SU-DHL-6 (cell line): ENCODE data around the gene PHACTR3.

Experiments used
- H2AFZ ChIP-seq: fragments of 200-600 bp; sonication (generic); 2 replicates; pipeline ENCODE4 v1.6.1; 2014; ENCODE audit warnings: low read depth, mild to moderate bottlenecking, moderate library complexity, mixed read lengths, antibody characterized with exemption, low read length; ENCODE audit not compliant: severe bottlenecking
- H3F3A ChIP-seq: fragments of 200-600 bp; shearing (Covaris generic); 2 replicates; pipeline ENCODE4 v1.6.0; 2016; ENCODE audit warnings: antibody characterized with exemption, mild to moderate bottlenecking; ENCODE audit not compliant: insufficient read depth
- H3K27ac ChIP-seq: fragments of 200-600 bp; sonication (generic); 2 replicates; pipeline ENCODE4 v1.5.1; 2016; ENCODE audit warnings: low read depth, mild to moderate bottlenecking, low read length, moderate library complexity, mixed read lengths
- H3K27me3 ChIP-seq: fragments of 200-600 bp; sonication (generic), shearing (Covaris generic); 2 replicates; pipeline ENCODE4 v1.6.0; 2014; ENCODE audit warnings: mild to moderate bottlenecking, low read length
- H3K36me3 ChIP-seq: fragments of 200-600 bp; sonication (generic); 2 replicates; pipeline ENCODE4 v1.6.1; 2014; ENCODE audit warnings: mild to moderate bottlenecking, low read length, mixed read lengths
- H3K4me2 ChIP-seq: fragments of 300-600, 200-600 bp; shearing (Covaris generic), sonication (generic); 2 replicates; pipeline ENCODE4 v1.6.0; 2014; ENCODE audit warnings: low read length, low read depth, mild to moderate bottlenecking; ENCODE audit not compliant: poor library complexity, severe bottlenecking
- H3K4me3 ChIP-seq: fragments of 200-600 bp; sonication (generic); 2 replicates; pipeline ENCODE4 v1.5.1; 2014; ENCODE audit warnings: antibody characterized with exemption, low read length, mild to moderate bottlenecking, mixed read lengths; ENCODE audit not compliant: insufficient read depth, poor library complexity, severe bottlenecking
- H3K79me2 ChIP-seq: fragments of 200-600 bp; sonication (generic); 2 replicates; pipeline ENCODE4 v1.6.1; 2014; ENCODE audit warnings: mild to moderate bottlenecking, low read length, moderate library complexity; ENCODE audit not compliant: insufficient read depth
- H3K9ac ChIP-seq: fragments of 200-600 bp; sonication (generic); 2 replicates; pipeline ENCODE4 v1.7.0; 2014; ENCODE audit warnings: mild to moderate bottlenecking, low read length
- H3K9me2 ChIP-seq: fragments of 200-600 bp; sonication (generic); replicated peaks from 2 replicates; pipeline ENCODE4 v1.6.1; 2014; ENCODE audit warnings: low read length; ENCODE audit not compliant: insufficient read depth
- H3K9me3 ChIP-seq: fragments of 200-600 bp; sonication (generic); 2 replicates; pipeline ENCODE4 v1.6.1; 2014; ENCODE audit warnings: low read length, mixed read lengths; ENCODE audit not compliant: insufficient read depth
- H4K20me1 ChIP-seq: fragments of 200-600 bp; sonication (generic); 2 replicates; pipeline ENCODE4 v1.6.1; 2014; ENCODE audit warnings: low read depth, mild to moderate bottlenecking, antibody characterized with exemption, low read length, moderate library complexity, mixed read lengths
- CTCF ChIP-seq: fragments of 200-600 bp; sonication (generic); IDR thresholded peaks from one replicate; pipeline ENCODE4 v1.5.1; 2017; ENCODE audit warnings: antibody characterized with exemption, mild to moderate bottlenecking, low read length, moderate library complexity; ENCODE audit not compliant: insufficient read depth, poor library complexity, severe bottlenecking
- EZH2phosphoT487 ChIP-seq: fragments of 200-600 bp; sonication (generic), shearing (Covaris generic); conservative IDR thresholded peaks from 2 replicates; pipeline ENCODE4 v1.6.1; 2018; ENCODE audit warnings: mild to moderate bottlenecking, antibody characterized with exemption, low read length, moderate library complexity, mixed read lengths

Gene PHACTR3

GRCh38 chr20:59650418-59650817 is 46.1 kb downstream of the PHACTR3 start:
- no peaks in the 10 kb centered on the region for H3K79me2 ChIP-seq
- H4K20me1 ChIP-seq: no peaks in the 10 kb centered on the region
- H3K27me3 ChIP-seq: no peaks in the 10 kb centered on the region; the same call in 1 of the 2 replicates
- no peak overlapping the region for H3K4me2 ChIP-seq
- no peaks in the 10 kb centered on the region for H3K9me2 ChIP-seq
- H3K4me3 ChIP-seq: no peak overlapping the region
- no peak overlapping the region for H3K27ac ChIP-seq
- H2AFZ ChIP-seq: no peak overlapping the region
- no peak overlapping the region for H3K9ac ChIP-seq
- H3K36me3 ChIP-seq: no peaks in the 10 kb centered on the region
- H3F3A ChIP-seq: no peaks in the 10 kb centered on the region
- TF ChIP-seq EZH2phosphoT487: no peak
- TF ChIP-seq CTCF: no peak
- 0 out of 2 replicates have a peak, but pooled peaks cover 5% of the 10 kb centered on the region for H3K9me3 ChIP-seq

GRCh38 chr20:59652381-59652780 is 48.0 kb downstream of the PHACTR3 start:
- 0 out of 2 replicates have a peak, but pooled peaks cover 5% of the 10 kb centered on the region for H3K9me3 ChIP-seq
- H3K79me2 ChIP-seq: no peaks in the 10 kb centered on the region
- no peaks in the 10 kb centered on the region for H3F3A ChIP-seq
- H3K4me3 ChIP-seq: no peak overlapping the region
- TF ChIP-seq EZH2phosphoT487 (no peak), CTCF (no peak)
- no peaks in the 10 kb centered on the region for H4K20me1 ChIP-seq
- no peak overlapping the region for H2AFZ ChIP-seq
- H3K27ac ChIP-seq: no peak overlapping the region
- H3K9me2 ChIP-seq: no peaks in the 10 kb centered on the region
- H3K36me3 ChIP-seq: no peaks in the 10 kb centered on the region
- H3K4me2 ChIP-seq: no peak overlapping the region
- H3K27me3 ChIP-seq: no peaks in the 10 kb centered on the region
- H3K9ac ChIP-seq: no peak overlapping the region

GRCh38 chr20:59656417-59656816 is 52.1 kb downstream of the PHACTR3 start:
- no peak for TF ChIP-seq CTCF
- no peak for TF ChIP-seq EZH2phosphoT487
- peaks cover 9% of the 10 kb centered on the region; the same call in 1 of the 2 replicates for H3K9me3 ChIP-seq
- no peaks in the 10 kb centered on the region for H3K27me3 ChIP-seq

More at GRCh38 chr20:59656417-59656816, 52.1 kb downstream of the PHACTR3 start:
- Histone ChIP-seq H3K9me2 (no peaks in the 10 kb centered on the region), H3F3A (no peaks in the 10 kb centered on the region), H3K9ac (no peak overlapping the region), H3K4me3 (no peak overlapping the region), H3K36me3 (no peaks in the 10 kb centered on the region), H4K20me1 (no peaks in the 10 kb centered on the region), H3K27ac (no peak overlapping the region), H2AFZ (no peak overlapping the region), H3K79me2 (no peaks in the 10 kb centered on the region), H3K4me2 (no peak overlapping the region)
